WTC11 (cell line): Measurements from ENCODE around the gene BABAM2. TPM values are rescaled to one million over a fixed set of nuclear protein-coding genes. Genes with fewer than 3 reads are reported as not detected.
A peak's percentile ranks its signal among the peaks of the same experiment; 100 is the strongest.

Experiments used
- ATAC-seq: fragments of 200-7000 bp; cut with Tn5 transposase; 2 replicates; pipeline ENCODE4 v1.10.0; 2021; ENCODE audit warnings: mild to moderate bottlenecking, moderate library complexity
- CTCF ChIA-PET: fragments of 300-600 bp; sonication (Branson Sonifier 250); formaldehyde crosslinking; loops from one replicate; lab custom pipeline; 2021; ENCODE audit warnings: antibody characterized with exemption; lab: Charles Lee
- POLR2A ChIA-PET: fragments of 350-600 bp; sonication (Branson Sonifier 250); formaldehyde crosslinking; loops from one replicate; lab custom pipeline; 2021; ENCODE audit warnings: antibody characterized with exemption; lab: Charles Lee
- DNase-seq: peaks from one replicate; pipeline ENCODE4 v3.0.0; 2021; ENCODE audit warnings: low spot score
- H3K27ac Mint-ChIP-seq: 2 replicates; pipeline ENCODE4 v1.8.0; 2021; ENCODE audit warnings: mixed read lengths
- H3K27me3 Mint-ChIP-seq: 2 replicates; pipeline ENCODE4 v1.8.0; 2021; ENCODE audit warnings: low read depth, mild to moderate bottlenecking, moderate library complexity, mixed read lengths
- H3K36me3 Mint-ChIP-seq: 2 replicates; pipeline ENCODE4 v1.8.0; 2021; ENCODE audit warnings: mixed read lengths
- H3K4me1 Mint-ChIP-seq: 2 replicates; pipeline ENCODE4 v1.8.0; 2022; ENCODE audit warnings: mixed read lengths
- H3K4me3 Mint-ChIP-seq: 2 replicates; pipeline ENCODE4 v1.8.0; 2021; ENCODE audit warnings: mild to moderate bottlenecking, moderate library complexity, mixed read lengths
- H3K9me3 Mint-ChIP-seq: 2 replicates; pipeline ENCODE4 v1.8.0; 2021; ENCODE audit warnings: mixed read lengths
- AR ChIP-seq: fragments of 250-450 bp; sonication (Bioruptor Pico); IDR thresholded peaks from 2 replicates; pipeline ENCODE4 v1.9.0; 2021; ENCODE audit warnings: mild to moderate bottlenecking
- ATF1 ChIP-seq: sonication (generic); formaldehyde crosslinking; IDR thresholded peaks from 2 replicates; pipeline ENCODE4 v1.8.1; 2023; ENCODE audit warnings: mild to moderate bottlenecking, moderate library complexity, missing genetic modification reagents
- ATF3 ChIP-seq: sonication (generic); formaldehyde crosslinking; conservative IDR thresholded peaks from 2 replicates; pipeline ENCODE4 v1.8.1; 2022; ENCODE audit warnings: mild to moderate bottlenecking, missing genetic modification reagents
- CBFB ChIP-seq: sonication (generic); formaldehyde crosslinking; IDR thresholded peaks from 2 replicates; pipeline ENCODE4 v1.8.1; 2022; ENCODE audit warnings: mild to moderate bottlenecking, low read depth, missing genetic modification reagents
- CDX4 ChIP-seq: fragments of 250-450 bp; sonication (Bioruptor Pico); IDR thresholded peaks from 2 replicates; pipeline ENCODE4 v1.9.0; 2021; ENCODE audit warnings: moderate library complexity, mild to moderate bottlenecking, inconsistent platforms, borderline replicate concordance
- E2F5 ChIP-seq: sonication (generic); formaldehyde crosslinking; IDR thresholded peaks from 2 replicates; pipeline ENCODE4 v1.8.1; 2022; ENCODE audit warnings: mild to moderate bottlenecking, moderate library complexity, missing genetic modification reagents
- FOXK1 ChIP-seq: sonication (generic); formaldehyde crosslinking; IDR thresholded peaks from 2 replicates; pipeline ENCODE4 v1.8.0; 2022; ENCODE audit warnings: mild to moderate bottlenecking, moderate library complexity, missing genetic modification reagents
- GABPB1 ChIP-seq: sonication (generic); formaldehyde crosslinking; IDR thresholded peaks from 2 replicates; pipeline ENCODE4 v1.8.1; 2023; ENCODE audit warnings: mild to moderate bottlenecking, missing genetic modification reagents
- HMGXB4 ChIP-seq: sonication (generic); formaldehyde crosslinking; IDR thresholded peaks from 2 replicates; pipeline ENCODE4 v1.8.1; 2023; ENCODE audit warnings: mild to moderate bottlenecking, moderate library complexity, missing genetic modification reagents
- MYBL2 ChIP-seq: sonication (generic); formaldehyde crosslinking; IDR thresholded peaks from 2 replicates; pipeline ENCODE4 v1.8.1; 2023; ENCODE audit warnings: mild to moderate bottlenecking, moderate library complexity, missing genetic modification reagents
- NFE2L1 ChIP-seq: sonication (generic); formaldehyde crosslinking; IDR thresholded peaks from 2 replicates; pipeline ENCODE4 v1.8.1; 2023; ENCODE audit warnings: missing genetic modification reagents
- NR1H2 ChIP-seq: sonication (generic); formaldehyde crosslinking; IDR thresholded peaks from 2 replicates; pipeline ENCODE4 v1.9.0; 2021; ENCODE audit warnings: mild to moderate bottlenecking, moderate library complexity, missing genetic modification reagents
- TEAD4 ChIP-seq: sonication (generic); formaldehyde crosslinking; IDR thresholded peaks from 2 replicates; pipeline ENCODE4 v1.8.0; 2022; ENCODE audit warnings: mild to moderate bottlenecking, missing genetic modification reagents
- USF1 ChIP-seq: sonication (generic); formaldehyde crosslinking; IDR thresholded peaks from 2 replicates; pipeline ENCODE4 v1.8.0; 2022; ENCODE audit warnings: mild to moderate bottlenecking, missing genetic modification reagents
- ZNF121 ChIP-seq: sonication (generic); formaldehyde crosslinking; IDR thresholded peaks from 2 replicates; pipeline ENCODE4 v1.8.0; 2023; ENCODE audit warnings: missing genetic modification reagents
- ZNF138 ChIP-seq: sonication (generic); formaldehyde crosslinking; conservative IDR thresholded peaks from 2 replicates; pipeline ENCODE4 v1.8.1; 2022; ENCODE audit warnings: mild to moderate bottlenecking, moderate library complexity, missing genetic modification reagents
- ZNF263 ChIP-seq: sonication (generic); formaldehyde crosslinking; IDR thresholded peaks from 2 replicates; pipeline ENCODE4 v1.8.1; 2022; ENCODE audit warnings: low read depth, mild to moderate bottlenecking, moderate library complexity, missing genetic modification reagents
- ZNF416 ChIP-seq: fragments of 250-450 bp; sonication (Bioruptor Pico); IDR thresholded peaks from 2 replicates; pipeline ENCODE4 v1.9.0; 2021; ENCODE audit warnings: mild to moderate bottlenecking, inconsistent platforms
- ZNF423 ChIP-seq: fragments of 250-450 bp; sonication (Bioruptor Pico); IDR thresholded peaks from 2 replicates; pipeline ENCODE4 v2.1.2; 2022; ENCODE audit warnings: mild to moderate bottlenecking, moderate library complexity
- ZSCAN18 ChIP-seq: fragments of 250-450 bp; sonication (Bioruptor Pico); IDR thresholded peaks from 2 replicates; pipeline ENCODE4 v2.1.2; 2022; ENCODE audit warnings: mild to moderate bottlenecking, moderate library complexity
- total RNA-seq: library from RNA; stranded (reverse); gene quantifications from 3 replicates; pipeline ENCODE4 v1.2.3, GENCODE V29; 2021

BABAM2 gene
- total RNA-seq, 1 experiment from 2014 or later: 16.5 TPM

GRCh38 chr2:27954221-27954673 lies 63.7 kb downstream of the BABAM2 start:
- TF ChIP-seq CBFB (CRISPR knock-in tag): no peak
- no peak for TF ChIP-seq HMGXB4 (CRISPR knock-in tag)
- TF ChIP-seq ZNF263 (CRISPR knock-in tag): no peak
- TF ChIP-seq ZSCAN18 (CRISPR knock-in tag): no peak
- TF ChIP-seq USF1: no peak
- no peak for TF ChIP-seq GABPB1 (CRISPR knock-in tag)
- no peak for TF ChIP-seq NR1H2 (CRISPR knock-in tag)
- TF ChIP-seq FOXK1: no peak
- no peak for TF ChIP-seq CDX4 (CRISPR knock-in tag)
- no peak for TF ChIP-seq TEAD4 (CRISPR knock-in tag)
- no peak for TF ChIP-seq ZNF138 (CRISPR knock-in tag)
- no peak for TF ChIP-seq E2F5 (CRISPR knock-in tag)
- peaks cover 10% of the 10 kb centered on the region for H3K27me3 Mint-ChIP-seq
- no peak for ATAC-seq
- peaks cover 6% of the 10 kb centered on the region; the same call in 1 of the 2 replicates for H3K9me3 Mint-ChIP-seq
- no peak for DNase-seq
- ChIA-PET CTCF (interaction anchor here (1.3 to 1.7 kb wide), 2 partner anchors 11 to 19 kb away, joined by 5 read pairs; no protein-coding TSS in a partner anchor), POLR2A (no interaction called here)
- no peak overlapping the region for H3K27ac Mint-ChIP-seq
- 0 out of 2 replicates have a peak, but pooled peaks cover 4% of the 10 kb centered on the region for H3K4me1 Mint-ChIP-seq
- H3K36me3 Mint-ChIP-seq: no peaks in the 10 kb centered on the region
- no peak overlapping the region for H3K4me3 Mint-ChIP-seq

- no peak for TF ChIP-seq ZNF121 (CRISPR knock-in tag)
- TF ChIP-seq ZNF416 (CRISPR knock-in tag): no peak
- peak; percentile 50; the same call in 1 of the 2 replicates for TF ChIP-seq GABPB1 (CRISPR knock-in tag)
- 0 out of 2 replicates have a peak, but pooled peaks cover 4% of the 10 kb centered on the region for H3K4me1 Mint-ChIP-seq
- POLR2A ChIA-PET: no interaction called here
Measured at GRCh38 chr2:27954771-27955383, 64.3 kb downstream of the BABAM2 start.

GRCh38 chr2:27955384-27956161 lies 65.0 kb downstream of the BABAM2 start:
- peaks cover 6% of the 10 kb centered on the region; the same call in 1 of the 2 replicates for H3K9me3 Mint-ChIP-seq
- ATAC-seq (no peak), DNase-seq (no peak)
- no peak overlapping the region for H3K4me3 Mint-ChIP-seq
- POLR2A ChIA-PET: no interaction called here
- no peak overlapping the region for H3K27ac Mint-ChIP-seq
- CTCF ChIA-PET: no interaction called here
- 0 out of 2 replicates have a peak, but pooled peaks cover 4% of the 10 kb centered on the region for H3K4me1 Mint-ChIP-seq
- H3K27me3 Mint-ChIP-seq: peaks cover 4% of the 10 kb centered on the region
- no peaks in the 10 kb centered on the region for H3K36me3 Mint-ChIP-seq
- no peak for TF ChIP-seq ATF1 (CRISPR knock-in tag)
- TF ChIP-seq MYBL2 (CRISPR knock-in tag): no peak
- no peak for TF ChIP-seq ZNF423 (CRISPR knock-in tag)
- no peak for TF ChIP-seq ATF3 (CRISPR knock-in tag)
- no peak for TF ChIP-seq AR
- no peak for TF ChIP-seq NFE2L1 (CRISPR knock-in tag)

More at GRCh38 chr2:27954771-27955383, 64.3 kb downstream of the BABAM2 start:
- no peak overlapping the region for H3K4me3 Mint-ChIP-seq
- peaks cover 6% of the 10 kb centered on the region; the same call in 1 of the 2 replicates for H3K9me3 Mint-ChIP-seq
- no peak for DNase-seq
- peaks cover 6% of the 10 kb centered on the region for H3K27me3 Mint-ChIP-seq
- CTCF ChIA-PET: interaction anchor here (1.3 kb wide), 1 partner anchor 18 kb away, joined by 5 read pairs; no protein-coding TSS in a partner anchor
- no peak overlapping the region for H3K27ac Mint-ChIP-seq
- ATAC-seq: no peak
- H3K36me3 Mint-ChIP-seq: no peaks in the 10 kb centered on the region
